Vagina (tissue), 2 donors: ENCODE results near the gene TLCD3B. TPM values are rescaled to one million over a fixed set of nuclear protein-coding genes. Genes with fewer than 3 reads are reported as not detected.
"Not testable (repeated sequence)": the region's sequence is repeated elsewhere in the genome, so short reads cannot be mapped to it uniquely, and the experiment has no call there.

ENCODE experiments used
- DNase-seq, 2 donors: peaks; one replicate each; pipeline ENCODE4 v3.0.0-alpha.2; 2017; ENCODE audit errors: extremely low spot score in 2 of 2
- H3K27ac ChIP-seq: fragments of 200-600 bp; sonication (generic); one replicate; pipeline ENCODE4 v1.5.1; 2019
- H3K27me3 ChIP-seq: fragments of 200-600 bp; sonication (generic); one replicate; pipeline ENCODE4 v1.5.1; 2019
- H3K36me3 ChIP-seq, 2 donors: fragments of 200-600 bp; sonication (generic); one replicate each; pipeline ENCODE4 v1.5.1; 2017 to 2019
- H3K4me1 ChIP-seq: fragments of 200-600 bp; sonication (generic); one replicate; pipeline ENCODE4 v1.5.1; 2019
- H3K4me3 ChIP-seq, 2 donors: fragments of 200-600 bp; sonication (generic); 1 replicate in 1 of 2; 2 replicates in 1 of 2; pipeline ENCODE4 v1.5.1; 2016 to 2019
- H3K9me3 ChIP-seq: fragments of 200-600 bp; sonication (generic); one replicate; pipeline ENCODE4 v1.5.1; 2019
- CTCF ChIP-seq, 3 experiments: fragments of 450-650 bp in 2 of 3; fragments of 200-600 bp in 1 of 3; sonication (generic) in 1 of 3; IDR thresholded peaks; one replicate each; pipeline ENCODE4 v1.5.1; 2017 to 2019; ENCODE audit warnings: antibody characterized with exemption in 3 of 3, mild to moderate bottlenecking in 2 of 3, moderate library complexity in 2 of 3
- POLR2A ChIP-seq, 2 donors: fragments of 450-650 bp; IDR thresholded peaks; one replicate each; pipeline ENCODE4 v1.6.1; 2017; ENCODE audit warnings: antibody characterized with exemption in 2 of 2, mild to moderate bottlenecking in 2 of 2, moderate library complexity in 2 of 2
- POLR2AphosphoS5 ChIP-seq, 2 donors: sonication (generic); formaldehyde crosslinking; IDR thresholded peaks; one replicate each; pipeline ENCODE4 v1.9.0; 2017; ENCODE audit warnings: antibody characterized with exemption in 2 of 2, mild to moderate bottlenecking in 2 of 2, low read depth in 1 of 2; ENCODE audit not compliant: insufficient read depth in 1 of 2
- intact Hi-C: fragments of 100-400 bp; cut with DNase I; formaldehyde crosslinking; loops from one replicate; pipeline ENCODE4 v1.15.1; 2023
- total RNA-seq: library from RNA; depleted of rRNA; stranded (reverse); fragments of >200 nt; gene quantifications from one replicate; pipeline ENCODE4 v1.2.3, GENCODE V29; 2016

Gene TLCD3B
- total RNA-seq, 1 donor from 2014 or later: 0.98 TPM

GRCh38 chr16:30046178-30046577 is 15.1 kb upstream of the TLCD3B start:
- Histone ChIP-seq H3K9me3 (no peaks in the 10 kb centered on the region), H3K4me1 (no peaks in the 10 kb centered on the region), H3K27me3 (no peaks in the 10 kb centered on the region), H3K4me3 (no peak overlapping the region), H3K36me3 (no peaks in the 10 kb centered on the region), H3K27ac (no peak overlapping the region)
- TF ChIP-seq POLR2AphosphoS5 (IDR thresholded peaks at IDR 0.05; ENCODE audit: insufficient read depth in 1 of 2, low read depth in 1 of 2) (no peak), POLR2A (IDR thresholded peaks at IDR 0.05) (no peak), CTCF (IDR thresholded peaks at IDR 0.05) (no peak)
- no peak for DNase-seq
- intact Hi-C loops: no loop called here

- intact Hi-C loops: no loop called here
- H3K27ac ChIP-seq: no peak overlapping the region
- TF ChIP-seq POLR2A (IDR thresholded peaks at IDR 0.05) (no peak), POLR2AphosphoS5 (IDR thresholded peaks at IDR 0.05; ENCODE audit: insufficient read depth in 1 of 2, low read depth in 1 of 2) (no peak), CTCF (IDR thresholded peaks at IDR 0.05) (no peak)
Measured at GRCh38 chr16:30041841-30042240, 10.8 kb upstream of the TLCD3B start.

GRCh38 chr16:30040690-30041089 is 9.6 kb upstream of the TLCD3B start:
- H3K9me3 ChIP-seq, DNase-seq, intact Hi-C loops, H3K36me3 ChIP-seq, H3K27ac ChIP-seq, H3K27me3 ChIP-seq, H3K4me1 ChIP-seq, H3K4me3 ChIP-seq: not testable (repeated sequence)

More at GRCh38 chr16:30041841-30042240, 10.8 kb upstream of the TLCD3B start:
- no peaks in the 10 kb centered on the region for H3K9me3 ChIP-seq
- H3K27me3 ChIP-seq: no peaks in the 10 kb centered on the region
- no peak for DNase-seq
- no peak overlapping the region for H3K4me3 ChIP-seq
- no peaks in the 10 kb centered on the region for H3K36me3 ChIP-seq
- H3K4me1 ChIP-seq: no peaks in the 10 kb centered on the region

- DNase-seq: no peak
- Histone ChIP-seq H3K36me3 (no peaks in the 10 kb centered on the region), H3K27ac (no peak overlapping the region), H3K4me3 (no peak overlapping the region), H3K27me3 (no peaks in the 10 kb centered on the region), H3K4me1 (no peaks in the 10 kb centered on the region), H3K9me3 (no peaks in the 10 kb centered on the region)
- no peak for TF ChIP-seq CTCF (IDR thresholded peaks at IDR 0.05)
- no peak for TF ChIP-seq POLR2AphosphoS5 (IDR thresholded peaks at IDR 0.05; ENCODE audit: insufficient read depth in 1 of 2, low read depth in 1 of 2)
- no peak for TF ChIP-seq POLR2A (IDR thresholded peaks at IDR 0.05)
- intact Hi-C loops: no loop called here
Measured at GRCh38 chr16:30040221-30040620, 9.2 kb upstream of the TLCD3B start.

GRCh38 chr16:30033270-30033669 is 2.2 kb upstream of the TLCD3B start:
- Histone ChIP-seq H3K4me1 (peaks cover 9% of the 10 kb centered on the region), H3K4me3 (no peak overlapping the region), H3K27me3 (peaks cover 7% of the 10 kb centered on the region), H3K9me3 (no peaks in the 10 kb centered on the region), H3K36me3 (no peaks in the 10 kb centered on the region), H3K27ac (no peak overlapping the region)
- no peak for TF ChIP-seq POLR2AphosphoS5 (IDR thresholded peaks at IDR 0.05; ENCODE audit: insufficient read depth in 1 of 2, low read depth in 1 of 2)
- no peak for TF ChIP-seq POLR2A (IDR thresholded peaks at IDR 0.05)
- TF ChIP-seq CTCF (IDR thresholded peaks at IDR 0.05): no peak
- DNase-seq: no peak
- intact Hi-C loops: no loop called here
